ENCODE results near the gene RAB18.
"Not testable (repeated sequence)": the region's sequence is repeated elsewhere in the genome, so short reads cannot be mapped to it uniquely, and the experiment has no call there.

Gene RAB18

GRCh38 chr10:27505537-27505936 lies 1.4 kb downstream of the RAB18 start:
- not testable (repeated sequence) for DNase-seq

- no peak for DNase-seq
These were observed 2.2 kb downstream of the RAB18 start for GRCh38 chr10:27506280-27506679.

- DNase-seq = no peak
These were observed 8.4 kb downstream of the RAB18 start for GRCh38 chr10:27512548-27512947.

GRCh38 chr10:27513451-27514191 lies 9.5 kb downstream of the RAB18 start:
- no peak for DNase-seq

- DNase-seq = no peak
These were observed 10.1 kb downstream of the RAB18 start for GRCh38 chr10:27514243-27514642.

- no peak for DNase-seq
These were observed 14.2 kb downstream of the RAB18 start for GRCh38 chr10:27518261-27518660.

- no peak for DNase-seq
These were observed 21.7 kb downstream of the RAB18 start for GRCh38 chr10:27525819-27526218.

- DNase-seq = no peak
These were observed 22.1 kb downstream of the RAB18 start for GRCh38 chr10:27526242-27526641.

GRCh38 chr10:27527666-27528295 lies 23.7 kb downstream of the RAB18 start:
- DNase-seq = no peak

- DNase-seq = no peak
These were observed 25.1 kb downstream of the RAB18 start for GRCh38 chr10:27529010-27529783.

GRCh38 chr10:27530477-27530876 lies 26.4 kb downstream of the RAB18 start:
- DNase-seq = no peak

- DNase-seq = no peak
These were observed 27.3 kb downstream of the RAB18 start for GRCh38 chr10:27531336-27531847.

GRCh38 chr10:27534161-27534700 lies 30.1 kb downstream of the RAB18 start:
- DNase-seq = no peak

GRCh38 chr10:27535317-27535716 lies 31.2 kb downstream of the RAB18 start:
- DNase-seq = no peak

GRCh38 chr10:27536437-27536836 lies 32.3 kb downstream of the RAB18 start:
- no peak for DNase-seq

- no peak for DNase-seq
These were observed 33.1 kb downstream of the RAB18 start for GRCh38 chr10:27537166-27537565.

- DNase-seq = no peak
These were observed 33.7 kb downstream of the RAB18 start for GRCh38 chr10:27537787-27538186.

- DNase-seq = no peak
These were observed 36.6 kb downstream of the RAB18 start for GRCh38 chr10:27540672-27541071.

- DNase-seq = no peak
These were observed 38.0 kb downstream of the RAB18 start for GRCh38 chr10:27541796-27542729.

GRCh38 chr10:27542812-27543211 lies 38.7 kb downstream of the RAB18 start:
- DNase-seq = no peak

GRCh38 chr10:27547047-27547446 lies 42.9 kb downstream of the RAB18 start:
- DNase-seq = no peak

- DNase-seq = no peak
These were observed 43.4 kb downstream of the RAB18 start for GRCh38 chr10:27547482-27547881.
